ENCODE data around the gene TMEM266.

TMEM266 gene

DNA sequence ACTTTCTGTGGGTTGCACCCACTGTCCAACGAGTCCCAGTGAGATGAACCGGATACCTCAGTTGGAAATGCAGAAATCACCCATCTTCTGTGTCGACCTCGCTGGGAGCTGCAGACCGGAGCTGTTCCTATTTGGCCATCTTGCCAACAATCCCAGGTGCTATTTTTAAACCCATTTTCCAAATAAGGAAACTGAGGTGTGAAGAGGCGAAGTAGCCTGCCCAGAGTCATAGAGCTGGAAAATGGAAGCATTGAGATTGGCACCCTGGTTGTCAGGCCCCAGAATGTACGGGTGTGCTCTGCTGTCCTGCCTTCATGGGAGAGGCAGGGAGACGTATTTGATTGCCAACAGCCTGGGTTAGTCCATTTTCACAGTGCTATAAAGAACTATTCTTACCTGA, 39.6 kb downstream of the TMEM266 start:
- ATAC-seq, result no peak
- no peak for DNase-seq (ENCODE audit: low spot score in 2 of 2)
- Mint-ChIP-seq H3K9me3 (no peaks in the 10 kb centered on the region), H3K27ac (no peak overlapping the region), H3K4me3 (no peak overlapping the region), H3K4me1 (no peaks in the 10 kb centered on the region), H3K36me3 (no peaks in the 10 kb centered on the region)

DNA sequence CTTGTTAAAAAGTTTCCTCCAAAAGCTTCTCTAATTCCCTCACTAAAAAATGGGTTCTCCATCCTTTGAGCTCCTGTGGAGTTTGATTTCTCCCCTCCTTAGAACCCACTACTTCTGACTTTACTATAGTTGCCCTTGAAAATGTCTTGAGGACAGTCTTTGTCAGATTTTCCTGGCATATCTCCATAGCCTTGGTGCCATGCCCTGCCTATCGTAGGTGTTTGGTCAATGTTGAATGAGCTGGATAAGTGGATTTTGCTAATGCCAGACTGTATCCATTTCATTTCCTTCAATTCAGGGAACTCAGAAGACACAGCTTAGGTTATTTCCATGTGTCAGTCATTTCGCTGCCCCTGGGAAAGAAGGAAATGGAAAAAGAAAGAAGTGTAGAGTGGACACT, 40.6 kb downstream of the TMEM266 start:
- H3K27ac Mint-ChIP-seq, result no peak overlapping the region
- no peaks in the 10 kb centered on the region for H3K36me3 Mint-ChIP-seq
- no peak overlapping the region for H3K4me3 Mint-ChIP-seq
- ATAC-seq (no peak), DNase-seq (ENCODE audit: low spot score in 2 of 2) (no peak)
- no peaks in the 10 kb centered on the region for H3K9me3 Mint-ChIP-seq
- H3K4me1 Mint-ChIP-seq, result no peaks in the 10 kb centered on the region

DNA sequence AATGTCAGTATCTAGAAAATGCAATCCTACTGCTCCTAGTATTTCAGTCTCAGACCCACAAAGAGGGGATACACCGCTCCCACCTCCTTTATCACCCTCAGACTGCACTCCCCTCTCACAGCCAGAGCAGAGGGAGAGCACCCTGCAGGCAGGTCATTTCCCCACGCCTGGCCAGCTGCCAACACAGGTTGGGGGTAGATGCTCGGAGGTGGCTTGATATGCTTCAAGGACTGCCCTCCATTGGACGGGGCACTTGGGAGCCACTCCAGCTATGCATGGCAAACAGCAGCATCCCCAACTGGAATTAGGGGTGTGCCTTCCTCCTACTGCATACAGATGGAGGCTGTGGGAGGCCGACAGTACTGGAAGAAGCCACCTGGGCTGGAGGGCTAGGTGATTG, 41.9 kb downstream of the TMEM266 start:
- H3K36me3 Mint-ChIP-seq, result no peaks in the 10 kb centered on the region
- ATAC-seq, result no peak
- H3K27ac Mint-ChIP-seq, result no peak overlapping the region
- no peaks in the 10 kb centered on the region for H3K9me3 Mint-ChIP-seq
- no peaks in the 10 kb centered on the region for H3K4me1 Mint-ChIP-seq
- H3K4me3 Mint-ChIP-seq, result no peak overlapping the region
- no peak for DNase-seq (ENCODE audit: low spot score in 2 of 2)

DNA sequence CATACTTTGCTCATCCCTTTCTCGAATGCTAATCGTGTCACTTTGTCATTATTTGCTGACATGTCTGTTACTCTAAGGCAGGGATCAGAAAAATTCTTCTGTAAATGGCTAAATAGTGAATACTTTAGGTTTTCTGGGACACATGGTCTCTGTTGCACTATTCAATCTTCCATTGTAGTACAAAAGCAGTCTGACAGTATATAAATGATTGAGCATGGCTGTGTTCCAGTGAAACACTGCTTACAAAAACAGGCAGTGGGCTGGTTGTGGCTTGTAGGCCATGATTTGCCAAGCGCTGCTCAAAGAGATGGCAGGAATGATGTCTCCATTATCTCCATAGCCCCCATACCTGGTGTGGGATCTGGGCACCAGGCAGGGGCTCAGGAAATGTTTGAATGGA, 45.6 kb downstream of the TMEM266 start:
- Mint-ChIP-seq H3K4me1 (no peaks in the 10 kb centered on the region), H3K36me3 (no peaks in the 10 kb centered on the region), H3K9me3 (no peaks in the 10 kb centered on the region), H3K4me3 (no peak overlapping the region), H3K27ac (no peak overlapping the region)
- ATAC-seq (no peak), DNase-seq (ENCODE audit: low spot score in 2 of 2) (no peak)

DNA sequence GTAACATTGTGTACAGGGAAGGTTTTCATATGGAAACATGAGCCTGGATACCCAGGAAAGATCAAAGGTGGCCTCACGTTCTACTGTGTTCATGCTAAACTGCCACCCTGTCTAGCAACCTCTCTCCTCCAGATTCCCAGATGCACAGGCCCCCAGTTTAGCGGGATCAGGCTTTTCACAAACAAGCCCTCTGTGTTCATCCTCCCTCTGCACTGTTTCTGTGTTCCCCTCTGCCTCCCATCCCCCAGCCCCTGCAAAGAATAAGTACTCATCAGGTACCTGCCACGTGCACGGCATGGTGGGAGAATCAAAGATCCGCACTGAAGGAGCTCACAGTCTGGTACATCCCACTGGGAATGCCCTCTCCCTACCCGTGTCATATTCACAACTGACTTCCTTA, 46.1 kb downstream of the TMEM266 start:
- no peak for ATAC-seq
- Mint-ChIP-seq H3K9me3 (no peaks in the 10 kb centered on the region), H3K27ac (no peak overlapping the region), H3K36me3 (no peaks in the 10 kb centered on the region), H3K4me3 (no peak overlapping the region), H3K4me1 (no peaks in the 10 kb centered on the region)
- no peak for DNase-seq (ENCODE audit: low spot score in 2 of 2)

DNA sequence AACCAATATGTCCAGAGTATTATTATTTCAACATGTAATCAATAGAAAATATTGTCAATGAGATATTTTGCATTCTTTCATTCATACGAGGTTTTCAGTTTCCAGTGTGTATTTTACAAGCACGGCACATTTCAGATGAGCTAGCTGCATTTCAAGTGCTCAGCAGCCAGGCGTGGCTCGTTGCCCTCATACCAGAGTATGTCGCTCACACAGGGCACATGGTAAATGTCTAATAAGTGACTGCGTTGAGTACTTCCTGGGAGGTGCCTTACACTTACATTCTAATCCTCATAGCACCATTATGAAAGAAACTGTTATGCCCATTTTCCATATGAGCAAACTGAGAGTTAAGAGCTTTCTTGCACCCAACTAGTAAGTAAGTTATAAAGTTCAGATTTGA, 47.4 kb downstream of the TMEM266 start:
- H3K4me3 Mint-ChIP-seq, result no peak overlapping the region

DNA sequence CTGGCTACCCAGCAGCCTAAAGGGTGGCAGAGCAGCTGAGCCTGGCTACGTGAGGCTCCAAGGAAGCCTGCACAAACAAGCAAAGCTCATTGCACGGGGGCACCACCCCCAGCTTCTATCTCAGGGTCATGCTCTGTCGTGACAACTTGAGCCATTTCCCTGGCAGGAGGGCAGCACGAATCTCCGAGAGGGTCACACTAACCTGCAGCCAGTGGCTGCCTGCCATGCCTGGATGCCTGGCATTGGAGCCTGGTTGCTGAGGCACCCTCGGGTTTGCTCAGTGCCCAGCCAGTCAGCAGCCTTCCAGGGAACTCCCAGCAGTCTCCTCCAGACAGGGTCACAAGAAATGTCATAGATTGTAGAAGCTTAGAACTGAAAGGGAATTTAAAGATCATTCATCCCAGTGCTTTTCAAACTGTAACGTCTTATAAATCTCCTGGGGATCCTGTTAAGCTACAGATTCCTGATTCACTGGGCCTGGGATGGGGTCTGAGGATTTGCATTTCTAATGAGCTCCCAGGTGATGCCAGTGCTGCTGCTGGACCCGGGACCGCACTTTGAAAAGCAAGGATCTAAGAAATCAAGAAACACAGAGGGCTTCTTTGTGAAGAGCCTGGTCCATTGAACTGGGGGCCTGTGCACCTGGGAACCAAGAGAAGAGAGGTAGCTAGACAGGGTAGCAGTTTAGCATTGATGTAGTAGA, 48.4 kb downstream of the TMEM266 start:
- no peaks in the 10 kb centered on the region for H3K9me3 Mint-ChIP-seq
- DNase-seq (ENCODE audit: low spot score in 2 of 2), result no peak
- H3K4me1 Mint-ChIP-seq, result no peaks in the 10 kb centered on the region
- no peak for ATAC-seq
- no peak overlapping the region for H3K4me3 Mint-ChIP-seq
- no peaks in the 10 kb centered on the region for H3K36me3 Mint-ChIP-seq
- H3K27ac Mint-ChIP-seq, result peak overlapping the region; percentile 15

More for the DNA sequence above, 47.4 kb downstream of the TMEM266 start:
- no peaks in the 10 kb centered on the region for H3K4me1 Mint-ChIP-seq
- H3K36me3 Mint-ChIP-seq, result no peaks in the 10 kb centered on the region
- DNase-seq (ENCODE audit: low spot score in 2 of 2) (no peak), ATAC-seq (no peak)
- H3K27ac Mint-ChIP-seq, result peak overlapping the region; percentile 15
- no peaks in the 10 kb centered on the region for H3K9me3 Mint-ChIP-seq

DNA sequence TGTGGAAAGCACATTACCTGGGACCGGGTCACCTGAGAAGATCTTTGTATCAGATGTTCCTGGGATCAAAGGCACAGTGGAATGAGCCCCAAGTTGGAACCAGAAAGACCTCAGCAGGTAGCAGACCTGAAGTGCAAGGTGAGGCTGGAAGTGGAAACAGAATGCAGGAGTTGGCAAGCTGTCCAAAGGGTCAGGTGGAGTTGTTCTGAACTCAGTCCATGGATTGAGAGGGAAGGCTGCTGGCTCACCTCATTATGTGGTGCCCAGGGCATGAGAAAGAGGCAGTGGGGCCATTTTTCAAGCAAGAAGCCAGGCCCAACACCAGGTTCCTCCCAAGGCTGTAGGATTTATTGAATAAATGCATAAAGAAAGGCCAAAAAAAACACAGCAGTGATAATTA, 49.3 kb downstream of the TMEM266 start:
- Mint-ChIP-seq H3K27ac (no peak overlapping the region), H3K4me3 (no peak overlapping the region), H3K9me3 (no peaks in the 10 kb centered on the region), H3K4me1 (no peaks in the 10 kb centered on the region), H3K36me3 (no peaks in the 10 kb centered on the region)
- DNase-seq (ENCODE audit: low spot score in 2 of 2), result no peak
- ATAC-seq, result no peak

DNA sequence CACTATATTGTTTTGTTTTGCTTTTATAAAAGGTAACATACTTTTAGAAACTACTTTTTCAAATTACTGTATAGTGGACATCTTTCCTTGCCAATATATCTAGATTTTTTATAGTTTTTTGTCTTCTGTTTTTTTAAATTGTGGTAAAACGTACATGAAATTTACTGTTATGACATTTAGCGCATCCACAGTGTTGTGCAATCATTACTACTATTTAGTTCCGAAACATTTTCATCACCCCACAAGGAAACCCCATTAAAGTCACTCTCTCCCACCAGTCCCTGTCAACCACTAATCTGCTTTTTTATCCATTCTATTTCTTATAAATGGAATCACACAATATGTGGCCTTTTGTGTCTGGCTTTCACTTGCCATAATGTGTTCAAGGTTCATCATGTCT, 54.8 kb downstream of the TMEM266 start:
- Mint-ChIP-seq H3K9me3 (no peaks in the 10 kb centered on the region), H3K4me3 (no peak overlapping the region), H3K36me3 (no peaks in the 10 kb centered on the region)

DNA sequence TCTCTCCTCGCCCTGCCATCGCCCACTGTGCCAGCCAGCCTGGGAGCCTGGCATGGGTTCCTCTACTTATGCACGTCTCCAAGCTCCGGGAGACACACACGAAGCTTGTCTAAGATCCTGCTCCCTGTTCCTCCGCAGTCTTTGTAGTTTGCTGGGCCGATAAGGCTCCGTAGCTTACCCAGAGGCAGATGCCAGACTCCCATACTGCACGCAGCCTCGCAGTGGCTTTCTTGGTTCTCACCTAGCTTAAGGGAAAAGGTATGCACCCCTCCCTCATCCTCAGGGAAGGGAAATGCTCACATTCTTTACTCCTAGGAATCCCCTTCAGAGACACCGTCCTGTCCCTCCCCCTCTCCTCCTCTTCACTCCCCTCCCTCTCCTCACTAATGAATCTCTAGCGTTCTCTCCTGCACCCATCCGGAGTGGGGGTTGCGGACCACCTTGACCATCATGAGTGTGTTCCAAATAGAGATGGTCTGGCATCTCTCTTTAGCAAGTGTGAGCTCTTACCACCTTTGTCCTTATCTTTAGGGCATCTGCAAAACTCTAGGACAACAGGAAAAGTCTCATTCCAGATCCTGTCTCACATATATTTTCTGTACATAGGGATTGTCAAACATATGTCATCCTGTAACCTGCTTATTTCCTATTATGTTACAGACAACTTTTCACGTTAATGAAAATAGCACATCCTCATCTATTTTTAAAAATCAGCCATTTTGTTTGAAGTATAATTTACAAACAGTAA, 56.5 kb downstream of the TMEM266 start:
- no peak overlapping the region for H3K4me3 Mint-ChIP-seq
- ATAC-seq, result no peak
- no peak overlapping the region for H3K27ac Mint-ChIP-seq
- H3K9me3 Mint-ChIP-seq, result no peaks in the 10 kb centered on the region
- no peaks in the 10 kb centered on the region for H3K4me1 Mint-ChIP-seq
- H3K36me3 Mint-ChIP-seq, result no peaks in the 10 kb centered on the region
- DNase-seq (ENCODE audit: low spot score in 2 of 2), result no peak

More for the DNA sequence above, 54.8 kb downstream of the TMEM266 start:
- DNase-seq (ENCODE audit: low spot score in 2 of 2) (no peak), ATAC-seq (no peak)
- no peaks in the 10 kb centered on the region for H3K4me1 Mint-ChIP-seq
- H3K27ac Mint-ChIP-seq, result no peak overlapping the region

DNA sequence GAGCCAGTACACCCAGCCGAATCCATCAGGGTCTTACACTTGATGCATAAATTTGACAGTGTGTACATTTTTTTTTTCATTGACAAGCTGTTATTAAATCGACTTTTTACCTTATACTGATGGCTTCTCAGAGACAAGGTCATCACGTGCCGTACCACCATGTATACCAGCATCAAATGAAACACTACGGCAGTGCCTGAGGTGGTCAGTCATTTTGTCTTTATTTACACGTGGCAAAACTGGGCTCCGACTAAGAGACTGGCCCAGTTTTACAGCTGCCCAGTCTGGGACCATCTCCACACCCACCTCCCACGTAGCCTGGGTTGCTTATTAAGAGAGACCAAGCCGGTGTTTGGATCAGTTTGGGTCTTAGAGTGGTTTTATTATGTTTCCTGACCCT, 57.4 kb downstream of the TMEM266 start:
- DNase-seq (ENCODE audit: low spot score in 2 of 2), result no peak
- H3K9me3 Mint-ChIP-seq, result no peaks in the 10 kb centered on the region

DNA sequence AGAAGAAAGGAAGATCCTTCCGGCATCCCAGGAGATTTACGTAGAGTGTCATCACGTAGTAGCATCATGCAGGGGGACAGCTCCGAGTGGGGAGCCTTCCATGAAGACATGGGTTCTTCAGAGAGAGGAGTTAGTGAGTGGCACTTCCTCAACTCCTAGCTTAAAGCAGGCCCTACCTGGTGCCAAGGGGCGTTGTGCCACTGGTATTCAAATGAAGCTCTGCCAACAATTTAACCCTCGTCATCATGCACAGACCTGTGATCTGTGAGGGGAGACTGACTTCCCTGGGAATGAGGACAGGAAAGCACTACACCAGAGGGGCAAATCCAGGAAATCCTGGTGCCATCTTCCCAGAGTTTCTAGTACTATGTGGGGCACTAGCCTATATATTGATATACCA, 59.0 kb downstream of the TMEM266 start:
- Mint-ChIP-seq H3K4me1 (no peaks in the 10 kb centered on the region), H3K4me3 (no peak overlapping the region), H3K9me3 (no peaks in the 10 kb centered on the region), H3K36me3 (no peaks in the 10 kb centered on the region), H3K27ac (no peak overlapping the region)
- no peak for ATAC-seq
- no peak for DNase-seq (ENCODE audit: low spot score in 2 of 2)

More for the DNA sequence above, 57.4 kb downstream of the TMEM266 start:
- Mint-ChIP-seq H3K4me3 (no peak overlapping the region), H3K27ac (no peak overlapping the region), H3K4me1 (no peaks in the 10 kb centered on the region), H3K36me3 (no peaks in the 10 kb centered on the region)
- ATAC-seq, result no peak

DNA sequence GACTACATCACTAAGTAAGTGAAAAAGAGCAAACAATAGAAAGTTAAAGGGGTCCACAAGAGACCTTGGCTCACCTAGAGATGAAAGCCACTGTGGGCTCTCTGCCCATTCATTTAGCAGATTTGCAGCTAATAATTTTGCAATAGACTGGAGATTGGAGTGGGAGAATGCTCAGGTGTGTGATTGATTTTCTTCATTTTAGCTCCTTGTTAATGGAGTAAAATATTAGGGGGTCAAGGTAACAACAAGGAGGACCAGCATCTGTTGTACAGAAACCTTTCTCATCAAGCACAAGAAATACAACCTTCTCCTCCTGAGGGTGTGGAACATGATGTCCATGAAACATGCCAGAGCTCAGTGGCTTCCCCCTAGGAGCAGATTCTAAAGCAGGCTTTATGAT, 63.2 kb downstream of the TMEM266 start:
- no peaks in the 10 kb centered on the region for H3K9me3 Mint-ChIP-seq
- H3K4me3 Mint-ChIP-seq, result no peak overlapping the region
- H3K4me1 Mint-ChIP-seq, result no peaks in the 10 kb centered on the region
- ATAC-seq (no peak), DNase-seq (ENCODE audit: low spot score in 2 of 2) (no peak)
- no peaks in the 10 kb centered on the region for H3K36me3 Mint-ChIP-seq
- no peak overlapping the region for H3K27ac Mint-ChIP-seq

DNA sequence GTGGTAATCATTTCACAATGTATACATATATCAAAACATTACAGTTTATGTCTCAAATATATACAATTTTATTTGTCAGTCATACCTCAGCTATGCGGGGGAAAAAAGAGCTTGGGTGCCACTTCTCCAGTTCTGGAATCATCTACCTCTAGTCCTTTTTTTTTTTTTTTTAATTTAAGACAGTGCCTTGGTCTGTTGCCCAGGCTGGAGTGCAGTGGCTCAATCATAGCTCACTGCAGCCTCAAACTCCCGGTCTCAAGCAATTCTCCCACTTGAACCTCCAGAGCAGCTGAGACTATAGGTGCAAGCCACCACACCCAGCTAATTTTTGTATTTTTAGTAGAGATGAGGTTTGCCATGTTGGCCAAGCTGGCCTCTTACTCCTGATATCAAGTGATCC, 67.4 kb downstream of the TMEM266 start:
- Mint-ChIP-seq H3K9me3 (no peaks in the 10 kb centered on the region), H3K4me1 (no peaks in the 10 kb centered on the region), H3K27ac (no peak overlapping the region), H3K36me3 (no peaks in the 10 kb centered on the region), H3K4me3 (no peak overlapping the region)
- ATAC-seq (no peak), DNase-seq (ENCODE audit: low spot score in 2 of 2) (no peak)

DNA sequence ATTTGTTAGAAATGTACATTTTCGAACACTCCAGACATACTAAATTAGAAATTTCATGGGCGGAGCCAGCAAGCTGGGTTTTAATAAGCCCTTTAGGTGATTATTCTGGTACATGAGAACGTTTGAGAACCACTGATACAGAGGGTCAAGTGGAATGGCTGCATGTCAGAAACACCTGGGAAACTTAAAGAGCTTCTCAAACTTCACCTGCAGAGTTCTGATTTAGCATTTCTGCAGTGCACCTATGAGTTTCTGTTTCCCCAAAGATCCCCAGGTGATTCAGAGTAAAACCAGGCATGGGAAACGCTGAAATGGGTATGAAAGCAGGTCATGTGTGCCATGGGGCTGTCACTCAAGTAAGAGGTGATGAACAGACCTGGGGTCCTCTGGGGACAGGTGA, 68.1 kb downstream of the TMEM266 start:
- ATAC-seq, result no peak
- no peaks in the 10 kb centered on the region for H3K36me3 Mint-ChIP-seq
- H3K9me3 Mint-ChIP-seq, result no peaks in the 10 kb centered on the region
- H3K4me1 Mint-ChIP-seq, result no peaks in the 10 kb centered on the region
- H3K4me3 Mint-ChIP-seq, result no peak overlapping the region
- DNase-seq (ENCODE audit: low spot score in 2 of 2), result no peak
- no peak overlapping the region for H3K27ac Mint-ChIP-seq

DNA sequence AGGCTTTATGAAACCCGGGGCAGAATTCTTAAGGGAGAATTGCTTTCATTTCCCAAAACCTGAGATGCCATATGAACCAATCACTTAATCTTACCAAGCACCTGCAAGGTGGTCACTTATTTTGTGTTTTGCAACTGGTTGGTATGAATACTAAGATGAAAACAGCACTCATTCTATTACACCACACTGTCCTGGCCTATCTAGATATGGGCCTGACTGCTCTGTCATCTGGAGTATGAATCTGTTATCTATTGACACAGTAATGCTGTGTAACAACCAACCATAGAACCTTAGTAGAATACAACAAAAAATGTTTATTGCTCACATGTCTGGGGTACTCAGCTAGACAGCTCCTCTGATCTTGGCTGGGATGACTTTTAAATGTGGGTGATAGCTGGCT, 74.8 kb downstream of the TMEM266 start:
- Mint-ChIP-seq H3K36me3 (no peaks in the 10 kb centered on the region), H3K4me3 (no peak overlapping the region), H3K9me3 (no peaks in the 10 kb centered on the region), H3K4me1 (peaks cover 7% of the 10 kb centered on the region), H3K27ac (no peak overlapping the region)
- DNase-seq (ENCODE audit: low spot score in 2 of 2) (no peak), ATAC-seq (peak; percentile 42)
